Measurements from ENCODE around the gene HSD17B7. TPM values are rescaled to one million over a fixed set of nuclear protein-coding genes. Genes with fewer than 3 reads are reported as not detected.
"Not testable (repeated sequence)": the region's sequence is repeated elsewhere in the genome, so short reads cannot be mapped to it uniquely, and the experiment has no call there.

Gene HSD17B7
- total RNA-seq, 1 donor from 2014 or later = 8.9 TPM

DNA sequence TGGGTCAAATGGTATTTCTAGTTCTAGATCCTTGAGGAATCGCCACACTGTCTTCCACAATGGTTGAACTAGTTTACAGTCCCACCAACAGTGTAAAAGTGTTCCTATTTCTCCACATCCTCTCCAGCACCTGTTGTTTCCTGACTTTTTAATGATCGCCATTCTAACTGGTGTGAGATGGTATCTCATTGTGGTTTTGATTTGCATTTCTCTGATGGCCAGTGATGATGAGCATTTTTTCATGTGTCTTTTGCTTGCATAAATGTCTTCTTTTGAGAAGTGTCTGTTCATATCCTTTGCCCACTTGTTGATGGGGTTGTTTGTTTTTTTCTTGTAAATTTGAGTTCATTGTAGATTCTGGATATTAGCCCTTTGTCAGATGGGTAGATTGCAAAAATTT is 17.0 kb downstream of the HSD17B7 start:
- not testable (repeated sequence) for DNase-seq (ENCODE audit: low spot score)

DNA sequence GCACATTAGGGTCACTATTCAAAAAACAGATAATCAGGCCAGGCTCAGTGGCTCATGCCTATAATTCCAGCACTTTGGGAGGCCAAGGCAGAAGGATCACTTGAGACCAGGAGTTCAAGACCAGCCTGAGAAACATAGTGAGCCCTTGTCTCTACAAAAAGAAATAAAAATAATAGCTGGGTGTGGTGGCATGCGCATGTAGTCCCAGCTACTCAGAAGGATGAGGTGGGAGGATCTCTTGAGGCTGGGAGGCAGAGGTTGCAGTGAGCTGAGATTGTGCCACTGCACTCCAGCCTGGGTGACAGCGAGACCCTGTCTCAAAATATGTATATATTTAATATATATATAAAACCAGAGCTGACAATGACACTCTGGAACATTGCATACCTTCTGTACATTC is 21.9 kb downstream of the HSD17B7 start:
- not testable (repeated sequence) for DNase-seq (ENCODE audit: low spot score)

DNA sequence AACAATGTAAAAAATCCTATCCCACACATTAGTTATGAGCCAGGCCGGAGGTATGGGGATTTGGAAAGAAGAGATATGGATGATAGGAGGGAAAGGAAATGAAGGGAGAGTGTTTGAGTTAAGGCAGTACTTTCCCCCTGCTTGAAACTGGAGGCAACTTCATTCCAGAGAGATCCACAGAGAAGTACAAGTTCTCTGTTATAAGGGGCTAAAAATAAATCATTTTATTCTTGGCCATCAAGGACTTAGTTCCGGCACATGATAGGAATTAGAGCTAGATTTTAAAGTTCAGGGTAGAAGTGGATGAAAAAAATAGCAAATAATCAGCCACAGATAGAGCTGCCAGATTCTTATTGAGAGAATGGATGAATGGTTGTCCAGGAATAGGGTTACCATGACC is 27.6 kb downstream of the HSD17B7 start:
- not testable (repeated sequence) for DNase-seq (ENCODE audit: low spot score)

GRCh38 chr1:162818666-162819065 is 28.2 kb downstream of the HSD17B7 start:
- not testable (repeated sequence) for DNase-seq (ENCODE audit: low spot score)

- no peak for DNase-seq (ENCODE audit: low spot score)
These were observed 32.1 kb downstream of the HSD17B7 start for GRCh38 chr1:162822391-162823200.

DNA sequence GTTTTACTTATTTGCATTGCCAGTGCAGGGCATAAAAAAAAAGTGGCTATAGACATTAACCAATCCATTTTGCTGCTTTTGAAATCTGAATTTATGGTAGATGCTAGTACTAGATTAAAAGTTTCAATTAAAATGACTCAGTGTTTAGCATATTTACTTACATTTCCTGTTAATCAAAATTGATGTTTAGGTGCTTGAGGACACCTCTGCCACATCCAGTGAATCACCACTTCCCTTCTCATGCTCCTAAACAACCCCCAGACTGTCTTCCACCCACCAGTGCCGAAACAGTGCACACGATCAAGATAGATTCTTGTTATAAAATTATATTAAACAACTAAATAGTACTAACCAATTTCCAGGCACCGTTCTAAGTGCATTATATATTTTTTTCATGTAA is 32.7 kb downstream of the HSD17B7 start:
- no peak for DNase-seq (ENCODE audit: low spot score)

- DNase-seq (ENCODE audit: low spot score) = no peak
These were observed 33.4 kb downstream of the HSD17B7 start for GRCh38 chr1:162823771-162824525.

DNA sequence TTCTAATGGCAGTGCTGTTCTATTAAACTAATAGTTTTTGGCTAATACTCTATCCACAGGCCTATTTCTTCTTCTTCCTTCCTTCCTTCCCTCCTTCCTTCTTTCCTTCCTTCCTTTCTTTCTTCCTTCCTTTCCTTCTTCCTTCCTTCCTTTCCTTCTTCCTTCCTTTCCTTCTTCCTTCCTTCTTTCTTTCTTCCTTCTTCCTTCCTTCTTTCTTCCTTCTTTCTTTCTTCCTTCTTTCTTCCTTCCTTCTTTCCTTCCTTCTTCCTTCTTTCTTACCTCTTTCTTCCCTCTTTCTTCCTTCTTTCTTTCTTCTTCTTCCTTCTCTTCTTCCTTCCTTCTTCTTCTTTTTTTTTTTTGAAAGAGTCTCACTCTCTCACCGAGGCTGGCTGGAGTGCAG is 38.8 kb downstream of the HSD17B7 start:
- no peak for DNase-seq (ENCODE audit: low spot score)

DNA sequence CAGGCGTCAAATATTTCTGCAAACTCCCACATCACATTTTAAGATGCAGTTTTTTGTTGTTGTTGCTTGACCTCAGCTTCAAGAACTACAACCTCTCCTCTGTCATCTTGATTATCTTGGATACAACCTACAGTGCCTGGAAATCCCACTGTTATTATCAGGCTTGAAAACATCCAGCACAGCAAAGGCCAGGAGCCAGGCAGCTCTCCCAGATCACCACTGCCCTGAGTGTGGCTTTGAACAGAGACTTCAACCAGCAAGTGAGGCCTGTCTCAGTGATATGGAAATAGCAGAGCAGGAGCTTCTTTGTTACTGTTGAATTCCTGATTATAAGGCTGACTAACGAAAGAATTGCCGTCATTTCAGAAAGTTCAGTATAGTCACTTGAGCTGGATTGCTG is 42.0 kb downstream of the HSD17B7 start:
- DNase-seq (ENCODE audit: low spot score) = no peak

- DNase-seq (ENCODE audit: low spot score) = no peak
These were observed 44.8 kb downstream of the HSD17B7 start for GRCh38 chr1:162835157-162835899.

DNA sequence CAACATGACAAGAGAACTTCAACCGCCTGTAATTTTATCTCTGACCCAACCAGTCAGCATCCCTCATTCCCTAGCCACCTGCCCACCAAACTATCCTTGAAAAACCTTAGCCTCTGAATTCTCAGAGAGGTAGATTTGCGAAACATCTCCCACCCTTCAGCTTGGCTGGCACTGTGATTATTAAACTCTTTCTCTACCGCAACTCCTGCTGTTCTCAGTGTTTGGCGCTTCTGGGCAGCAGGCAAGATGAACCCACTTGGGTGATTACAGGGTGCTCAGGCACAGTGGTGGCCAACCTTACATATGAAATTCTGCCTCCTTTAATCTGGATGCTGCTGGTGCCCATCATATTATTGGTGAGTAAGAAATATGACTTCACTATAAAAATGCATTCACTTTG is 48.4 kb downstream of the HSD17B7 start:
- DNase-seq (ENCODE audit: low spot score) = no peak

DNA sequence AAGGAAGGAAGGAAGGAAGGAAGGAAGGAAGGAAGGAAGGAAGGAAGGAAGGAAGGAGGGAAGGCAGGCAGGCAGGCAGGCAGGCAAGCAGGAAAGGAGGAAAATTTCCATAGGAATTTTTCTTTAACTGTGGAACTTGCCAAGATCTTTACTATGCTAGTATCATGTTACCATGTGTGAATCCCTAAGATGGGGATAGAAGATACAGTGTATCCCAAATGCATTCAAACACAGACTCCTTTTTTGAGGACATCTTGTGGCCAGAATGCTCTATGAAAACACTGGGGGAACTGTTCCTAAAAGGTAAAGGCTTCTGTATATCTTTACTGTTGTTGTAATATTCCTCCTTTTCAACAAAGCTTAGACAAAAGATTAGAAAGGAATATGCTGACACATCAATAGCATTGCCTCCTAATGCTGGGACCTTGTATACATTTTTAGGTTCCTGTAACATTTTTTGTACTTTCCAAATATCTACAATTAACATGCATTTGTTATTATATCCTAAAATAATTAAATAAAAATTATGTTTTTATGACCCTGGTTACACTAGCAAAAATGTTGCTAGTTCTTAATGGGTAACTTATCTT is 49.8 kb downstream of the HSD17B7 start:
- DNase-seq (ENCODE audit: low spot score) = no peak

DNA sequence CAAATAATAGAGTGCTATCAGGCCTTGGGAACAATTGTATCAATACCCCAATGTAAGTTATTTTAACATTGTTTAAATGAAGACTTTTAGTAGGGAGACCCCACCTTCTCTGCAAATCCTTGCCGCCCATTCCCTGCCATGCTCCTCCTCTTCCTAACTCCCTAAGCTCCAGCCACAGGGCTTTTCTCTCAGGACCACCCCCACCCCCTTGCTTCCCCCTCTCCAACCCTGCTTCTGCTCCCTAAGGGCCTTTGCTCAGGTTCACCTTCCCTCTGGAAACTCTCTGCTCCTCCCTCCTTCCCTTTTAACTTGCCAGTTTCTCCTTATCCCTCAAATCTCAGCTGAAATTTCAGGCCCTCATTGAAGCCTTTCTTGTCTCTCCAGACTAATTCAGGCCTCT is 53.7 kb downstream of the HSD17B7 start:
- no peak for DNase-seq (ENCODE audit: low spot score)

DNA sequence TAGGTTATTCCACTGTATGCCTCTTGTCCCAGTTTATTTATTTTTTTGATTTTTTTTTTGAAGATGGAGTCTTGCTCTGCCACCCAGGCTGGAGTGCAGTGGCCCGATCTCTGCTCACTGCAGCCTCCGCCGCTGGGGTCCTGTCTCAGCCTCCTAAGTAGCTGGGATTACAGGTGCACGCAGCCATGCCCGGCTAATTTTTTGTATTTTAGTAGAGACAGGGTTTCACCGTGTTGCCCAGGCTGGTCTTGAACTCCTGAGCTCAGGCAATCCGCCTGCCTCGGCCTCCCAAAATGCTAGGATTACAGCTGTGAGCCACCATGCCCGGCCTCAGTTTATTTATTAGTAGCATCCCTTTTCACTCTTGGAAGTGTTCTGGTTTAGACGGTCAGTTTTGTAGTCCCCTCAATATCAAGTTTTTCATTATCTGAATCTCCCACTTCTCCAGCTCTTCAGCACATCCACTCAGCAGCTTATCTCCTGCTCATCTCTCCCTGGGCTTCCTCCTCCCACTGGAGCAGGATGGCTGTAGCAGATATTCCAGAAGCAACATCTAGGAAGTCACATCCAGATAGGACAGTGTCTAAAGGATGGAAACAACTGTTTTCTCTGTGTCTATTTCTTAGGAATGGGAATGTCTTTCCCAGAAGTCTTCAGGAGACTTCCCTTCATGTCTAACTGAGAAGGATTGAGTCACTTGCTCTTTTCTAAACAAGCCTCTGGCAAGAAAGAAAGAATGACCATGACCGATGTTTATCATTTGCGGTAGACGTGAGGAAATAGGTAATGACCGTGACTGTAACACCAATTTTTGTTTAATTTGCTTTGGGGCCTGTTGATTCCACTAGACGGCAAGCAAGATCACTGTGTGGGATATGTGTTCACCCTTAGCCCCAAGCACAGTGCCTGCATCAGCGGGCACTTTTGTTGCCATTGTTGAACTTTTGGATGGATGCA is 56.0 kb downstream of the HSD17B7 start:
- DNase-seq (ENCODE audit: low spot score) = no peak

GRCh38 chr1:162847839-162848453 is 57.4 kb downstream of the HSD17B7 start:
- DNase-seq (ENCODE audit: low spot score) = no peak

DNA sequence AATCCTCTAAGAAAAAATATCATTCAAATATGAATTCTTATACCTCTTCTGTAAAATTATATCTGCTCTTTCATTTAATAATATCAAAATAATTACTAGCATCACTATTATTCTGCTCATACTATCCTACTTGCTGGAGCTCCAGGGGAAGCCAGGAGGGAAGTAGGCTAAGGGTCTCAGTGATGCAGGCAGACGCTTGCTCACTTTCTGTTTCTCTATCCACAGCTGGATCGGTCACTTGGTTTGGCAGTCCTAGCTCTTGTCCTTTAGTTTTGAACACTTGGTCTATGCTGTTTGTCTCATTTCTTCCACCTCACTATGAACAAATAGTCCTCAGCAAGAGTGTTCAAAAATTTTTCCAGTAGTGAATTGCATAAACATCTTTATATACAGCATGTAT is 59.2 kb downstream of the HSD17B7 start:
- DNase-seq (ENCODE audit: low spot score) = no peak

GRCh38 chr1:162851341-162851740 is 60.8 kb downstream of the HSD17B7 start:
- no peak for DNase-seq (ENCODE audit: low spot score)

GRCh38 chr1:162854245-162854882 is 63.9 kb downstream of the HSD17B7 start:
- no peak for DNase-seq (ENCODE audit: low spot score)

DNA sequence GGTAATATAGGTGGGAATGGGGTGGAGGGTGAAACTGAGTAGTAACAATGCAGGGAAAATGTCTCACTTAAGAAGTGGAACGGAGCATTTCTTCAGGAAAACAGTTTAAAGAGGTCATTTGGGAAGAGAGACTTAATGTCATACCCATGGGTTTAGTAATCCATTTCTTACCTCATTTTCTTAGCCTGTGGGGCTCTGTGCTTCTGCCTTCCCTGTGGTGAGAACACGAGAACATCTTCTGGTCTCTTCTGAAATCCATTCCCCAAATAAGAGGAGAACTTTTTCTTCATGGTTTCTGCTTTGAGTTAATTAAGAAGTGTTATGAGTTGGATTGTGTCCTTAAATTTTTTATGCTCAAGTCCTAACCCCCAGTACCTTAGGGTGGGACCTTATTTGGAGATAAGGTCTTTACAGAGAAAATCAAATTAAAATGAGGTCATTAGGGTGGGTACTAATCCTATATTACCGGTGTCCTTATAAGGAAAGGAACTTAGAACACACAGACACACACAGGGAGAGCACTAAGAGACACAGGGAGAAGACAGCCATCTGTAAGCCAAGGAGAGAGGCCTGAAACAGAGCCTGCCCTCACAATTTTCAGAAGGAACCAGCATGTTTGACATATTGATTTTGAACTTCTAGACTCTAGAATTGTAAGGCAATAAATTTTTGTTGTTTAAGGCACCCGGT is 65.1 kb downstream of the HSD17B7 start:
- no peak for DNase-seq (ENCODE audit: low spot score)
